Measurements from ENCODE around the gene MLLT11. TPM values are rescaled to one million over a fixed set of nuclear protein-coding genes. Genes with fewer than 3 reads are reported as not detected.

The MLLT11 gene
- polyA plus RNA-seq, 3 donors = 0.38 to 0.93 (median 0.40) TPM

- H3K4me3 Mint-ChIP-seq = peak overlapping the region in 1 of 2 donors; percentile 24
- no peak for DNase-seq
- Histone ChIP-seq H3K9me3 (replicated peaks in 1 of 2; ENCODE audit: control insufficient read depth in 1 of 2, insufficient read depth in 1 of 2, low read length in 2 of 2) (no peaks in the 10 kb centered on the region), H3K9ac (ENCODE audit: insufficient read depth, low read length, poor library complexity, severe bottlenecking) (peak overlapping the region; percentile 30), H3K27me3 (ENCODE audit: control insufficient read depth in 2 of 2, insufficient read depth in 2 of 2, low read length in 2 of 2) (no peaks in the 10 kb centered on the region), H3K4me2 (replicated peaks; ENCODE audit: extremely low read depth, low read length, poor library complexity, severe bottlenecking) (peak overlapping the region; percentile 89), H3K79me2 (ENCODE audit: insufficient read depth, low read length) (peaks cover 63% of the 10 kb centered on the region), H2AFZ (ENCODE audit: insufficient read depth, low read depth, low read length, poor library complexity, severe bottlenecking) (no peak overlapping the region), H4K20me1 (ENCODE audit: insufficient read depth, low read length) (peaks cover 92% of the 10 kb centered on the region), H3K27ac (ENCODE audit: low read depth in 1 of 2, low read length in 2 of 2) (peak overlapping the region in 1 of 2 donors; percentile 94), H3K36me3 (replicated peaks in 1 of 2; ENCODE audit: control insufficient read depth in 1 of 2, insufficient read depth in 2 of 2, low read length in 2 of 2) (peaks cover 55 to 59% of the 10 kb centered on the region in 2 donors), H3K4me3 (replicated peaks in 1 of 3; ENCODE audit: low read depth in 2 of 3, low read length in 3 of 3) (peak overlapping the region in 1 of 3 experiments; percentile 99), H3K4me1 (ENCODE audit: control insufficient read depth in 1 of 2, insufficient read depth in 2 of 2, low read length in 2 of 2) (peaks cover 37 to 48% of the 10 kb centered on the region in 2 donors)
- no peaks in the 10 kb centered on the region for H3K9me3 Mint-ChIP-seq
- H3K27ac Mint-ChIP-seq = peak overlapping the region in 6 of 7 donors; percentile 26 to 100 (median 79)
- peaks cover 66 to 77% of the 10 kb centered on the region in 2 donors for H3K36me3 Mint-ChIP-seq
- 71% methylated on average over 1 of the region's 4 CpGs for WGBS (ENCODE audit: insufficient coverage)
- intact Hi-C loops (cut with micrococcal nuclease) = loop anchor here in 1 of 2 donors (5.0 kb wide), 2 partner anchors 33 to 48 kb away; partner anchors contain the start of genes MINDY1 and PRUNE1
- H3K4me1 Mint-ChIP-seq = peaks cover 57% of the 10 kb centered on the region
- H3K27me3 Mint-ChIP-seq (ENCODE audit: low read depth in 3 of 3) = peaks cover 2 to 4% (median 4%) of the 10 kb centered on the region in 3 donors
- TF ChIP-seq CTCF (IDR thresholded peaks at IDR 0.05) = no peak
Observed at GRCh38 chr1:151054971-151055547, 5.1 kb upstream of the MLLT11 start.

- no peak overlapping the region for H2AFZ ChIP-seq (ENCODE audit: insufficient read depth, low read depth, low read length, poor library complexity, severe bottlenecking)
- peak overlapping the region; percentile 44 to 99 (median 99) for H3K4me3 ChIP-seq (replicated peaks in 1 of 3; ENCODE audit: low read depth in 2 of 3, low read length in 3 of 3)
- Mint-ChIP-seq H3K4me3 (peak overlapping the region; percentile 99), H3K4me1 (peaks cover 62% of the 10 kb centered on the region), H3K36me3 (peaks cover 66 to 75% of the 10 kb centered on the region in 2 donors), H3K27me3 (ENCODE audit: low read depth in 3 of 3) (peaks cover 2 to 5% (median 4%) of the 10 kb centered on the region in 3 donors), H3K27ac (peak overlapping the region in 6 of 7 donors; percentile 98 to 100 (median 99)), H3K9me3 (no peaks in the 10 kb centered on the region)
- no peaks in the 10 kb centered on the region for H3K9me3 ChIP-seq (replicated peaks in 1 of 2; ENCODE audit: control insufficient read depth in 1 of 2, insufficient read depth in 1 of 2, low read length in 2 of 2)
- WGBS (ENCODE audit: insufficient coverage) = 100% methylated on average over 1 of the region's 2 CpGs
- intact Hi-C loops (cut with micrococcal nuclease) = loop anchor here in 1 of 2 donors (5.0 kb wide), 2 partner anchors 33 to 48 kb away; partner anchors contain the start of genes MINDY1 and PRUNE1
- H3K79me2 ChIP-seq (ENCODE audit: insufficient read depth, low read length) = peaks cover 63% of the 10 kb centered on the region
- TF ChIP-seq CTCF (IDR thresholded peaks at IDR 0.05) = no peak
- H3K27me3 ChIP-seq (ENCODE audit: control insufficient read depth in 2 of 2, insufficient read depth in 2 of 2, low read length in 2 of 2) = no peaks in the 10 kb centered on the region
- H3K4me2 ChIP-seq (replicated peaks; ENCODE audit: extremely low read depth, low read length, poor library complexity, severe bottlenecking) = peak overlapping the region; percentile 89
- DNase-seq = no peak
- H3K4me1 ChIP-seq (ENCODE audit: control insufficient read depth in 1 of 2, insufficient read depth in 2 of 2, low read length in 2 of 2) = peaks cover 42 to 53% of the 10 kb centered on the region in 2 donors
- peak overlapping the region in 1 of 2 donors; percentile 94 for H3K27ac ChIP-seq (ENCODE audit: low read depth in 1 of 2, low read length in 2 of 2)
- H3K9ac ChIP-seq (ENCODE audit: insufficient read depth, low read length, poor library complexity, severe bottlenecking) = peak overlapping the region; percentile 97
- H3K36me3 ChIP-seq (replicated peaks in 1 of 2; ENCODE audit: control insufficient read depth in 1 of 2, insufficient read depth in 2 of 2, low read length in 2 of 2) = peaks cover 55 to 59% of the 10 kb centered on the region in 2 donors
- H4K20me1 ChIP-seq (ENCODE audit: insufficient read depth, low read length) = peaks cover 87% of the 10 kb centered on the region
Observed at GRCh38 chr1:151055581-151055980, 4.6 kb upstream of the MLLT11 start.

Measured in CD14-positive monocyte (primary cell).